ENCODE measurements around the gene SRMS.

DNA sequence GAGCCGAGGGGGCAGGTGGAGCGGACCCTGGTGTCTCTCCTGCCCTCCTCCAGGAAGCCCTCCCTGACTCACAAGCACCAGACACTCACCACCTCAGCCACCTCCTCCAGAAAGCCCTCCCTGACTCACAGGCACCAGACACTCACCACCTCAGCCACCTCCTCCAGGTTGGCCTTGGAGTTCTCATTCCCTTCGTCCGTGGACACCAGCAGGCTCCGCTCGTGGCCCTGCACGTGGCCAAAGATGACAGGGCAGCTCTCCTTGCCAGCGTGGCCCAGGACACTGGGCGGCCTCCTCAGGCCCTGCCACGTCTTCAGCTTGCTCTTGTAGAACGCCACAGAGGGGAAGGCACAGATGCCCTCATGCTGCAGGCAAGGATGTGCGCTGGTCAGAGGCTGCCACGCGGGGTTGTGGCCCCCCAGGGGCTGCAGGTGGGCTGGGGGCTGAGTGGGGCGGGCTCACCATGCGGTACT, 12.8 kb upstream of the SRMS start:
- TF ChIP-seq CTCF (conservative IDR thresholded peaks at IDR 0.05; ENCODE audit: low read length) = no peak
- no peak for TF ChIP-seq EZH2phosphoT487 (IDR thresholded peaks at IDR 0.05; ENCODE audit: borderline replicate concordance, low read depth, low read length)

Data from OCI-LY7 (cell line).